ENCODE data around the gene RNF8.
"Not testable (repeated sequence)": the region's sequence is repeated elsewhere in the genome, so short reads cannot be mapped to it uniquely, and the experiment has no call there.

RNF8 gene

DNA sequence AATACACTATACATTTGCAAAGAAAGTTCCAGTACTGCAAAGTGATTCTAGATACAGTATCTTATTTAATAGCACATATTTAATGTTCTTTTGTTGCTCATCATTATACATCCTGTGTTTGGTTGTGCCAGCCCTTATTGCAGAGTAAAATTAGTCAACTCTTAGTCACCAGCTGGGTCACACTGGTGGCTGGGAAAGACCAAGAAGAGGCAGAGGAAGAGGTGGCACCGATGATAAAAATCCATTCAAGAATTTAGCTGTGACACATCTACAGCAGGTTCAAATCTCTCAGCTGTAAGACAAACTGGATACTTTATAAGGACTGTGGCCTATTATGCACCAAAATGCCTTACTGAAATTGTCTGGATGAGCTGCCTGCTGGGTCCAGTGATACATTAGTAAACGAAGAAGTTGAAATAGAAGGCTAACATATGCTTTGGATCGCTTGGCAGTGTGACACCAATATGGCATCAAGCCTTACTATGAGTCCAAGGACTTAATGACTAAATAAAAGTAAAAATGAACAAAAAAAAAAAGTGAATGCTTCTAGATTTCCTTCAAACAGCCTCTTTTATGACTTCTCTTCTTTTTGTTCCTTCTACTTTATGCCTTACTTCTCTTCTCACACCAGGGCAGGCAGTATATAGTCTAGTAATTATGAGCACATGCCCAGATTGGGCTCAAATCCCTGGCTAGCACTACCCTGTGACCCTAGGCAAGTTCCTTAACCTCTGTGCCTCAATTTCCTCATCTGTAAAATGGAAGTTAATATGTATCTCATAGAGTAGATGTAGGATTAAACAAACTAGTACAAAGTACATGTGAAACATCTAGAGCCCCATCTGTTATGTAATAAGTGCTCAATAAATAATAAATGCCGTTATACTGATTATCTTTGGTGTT lies 29.4 kb upstream of the RNF8 start:
- H3K9me3 ChIP-seq (ENCODE audit: insufficient read depth, low read length, severe bottlenecking), result no peaks in the 10 kb centered on the region
- H3K36me3 ChIP-seq (ENCODE audit: insufficient read depth, low read length), result peaks cover 46% of the 10 kb centered on the region
- no peak overlapping the region for H2AFZ ChIP-seq (ENCODE audit: low read depth, low read length)
- H3K4me2 ChIP-seq (ENCODE audit: insufficient read depth, low read length), result no peak overlapping the region
- no peak for ATAC-seq (ENCODE audit: insufficient read depth, low read depth)
- H3K79me2 ChIP-seq (ENCODE audit: insufficient read depth, low read length), result no peaks in the 10 kb centered on the region
- no peak overlapping the region for H3K27ac ChIP-seq (ENCODE audit: low read length)
- H3K4me1 ChIP-seq (ENCODE audit: insufficient read depth, low read length), result no peaks in the 10 kb centered on the region
- H3K9ac ChIP-seq (ENCODE audit: low read depth, low read length), result no peak overlapping the region
- TF ChIP-seq, protein P1, sequence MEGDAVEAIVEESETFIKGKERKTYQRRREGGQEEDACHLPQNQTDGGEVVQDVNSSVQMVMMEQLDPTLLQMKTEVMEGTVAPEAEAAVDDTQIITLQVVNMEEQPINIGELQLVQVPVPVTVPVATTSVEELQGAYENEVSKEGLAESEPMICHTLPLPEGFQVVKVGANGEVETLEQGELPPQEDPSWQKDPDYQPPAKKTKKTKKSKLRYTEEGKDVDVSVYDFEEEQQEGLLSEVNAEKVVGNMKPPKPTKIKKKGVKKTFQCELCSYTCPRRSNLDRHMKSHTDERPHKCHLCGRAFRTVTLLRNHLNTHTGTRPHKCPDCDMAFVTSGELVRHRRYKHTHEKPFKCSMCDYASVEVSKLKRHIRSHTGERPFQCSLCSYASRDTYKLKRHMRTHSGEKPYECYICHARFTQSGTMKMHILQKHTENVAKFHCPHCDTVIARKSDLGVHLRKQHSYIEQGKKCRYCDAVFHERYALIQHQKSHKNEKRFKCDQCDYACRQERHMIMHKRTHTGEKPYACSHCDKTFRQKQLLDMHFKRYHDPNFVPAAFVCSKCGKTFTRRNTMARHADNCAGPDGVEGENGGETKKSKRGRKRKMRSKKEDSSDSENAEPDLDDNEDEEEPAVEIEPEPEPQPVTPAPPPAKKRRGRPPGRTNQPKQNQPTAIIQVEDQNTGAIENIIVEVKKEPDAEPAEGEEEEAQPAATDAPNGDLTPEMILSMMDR (IDR thresholded peaks at IDR 0.05; ENCODE audit: borderline replicate concordance, extremely low read depth, low read length, poor library complexity, severe bottlenecking), result no peak
- TF ChIP-seq EZH2 (IDR thresholded peaks at IDR 0.05; ENCODE audit: borderline replicate concordance, low read depth, low read length, severe bottlenecking), result no peak
- H3K4me3 ChIP-seq (ENCODE audit: low read depth in 1 of 2, low read length in 2 of 2), result no peak overlapping the region
- DNase-seq, result no peak
- no peaks in the 10 kb centered on the region for H4K20me1 ChIP-seq (ENCODE audit: insufficient read depth, low read length)
- no peaks in the 10 kb centered on the region for H3K27me3 ChIP-seq (ENCODE audit: insufficient read depth, low read length, poor library complexity)

DNA sequence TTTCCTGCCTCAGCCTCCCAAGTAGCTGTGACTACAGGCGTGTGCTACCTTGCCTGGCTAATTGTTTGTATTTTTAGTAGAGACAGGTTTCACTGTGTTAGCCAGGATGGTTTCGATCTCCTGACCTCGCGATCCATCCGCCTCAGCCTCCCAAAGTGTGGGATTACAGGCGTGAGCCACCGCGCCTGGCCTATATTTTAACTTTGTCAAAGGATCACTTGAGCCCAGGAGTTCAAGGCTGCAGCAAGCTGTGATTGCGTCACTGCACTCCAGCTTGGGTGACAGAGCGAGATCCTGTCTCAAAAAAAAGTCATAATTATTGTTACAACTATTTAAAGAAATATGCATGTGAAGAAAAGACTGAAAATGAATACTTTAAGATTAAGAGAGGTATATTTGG lies 23.4 kb upstream of the RNF8 start:
- H3K27me3 ChIP-seq (ENCODE audit: insufficient read depth, low read length, poor library complexity); H3K9me3 ChIP-seq (ENCODE audit: insufficient read depth, low read length, severe bottlenecking); H3K9ac ChIP-seq (ENCODE audit: low read depth, low read length); DNase-seq; H4K20me1 ChIP-seq (ENCODE audit: insufficient read depth, low read length); H3K79me2 ChIP-seq (ENCODE audit: insufficient read depth, low read length); ATAC-seq (ENCODE audit: insufficient read depth, low read depth); H3K4me1 ChIP-seq (ENCODE audit: insufficient read depth, low read length); H3K4me3 ChIP-seq (ENCODE audit: low read depth in 1 of 2, low read length in 2 of 2); H3K27ac ChIP-seq (ENCODE audit: low read length); H3K4me2 ChIP-seq (ENCODE audit: insufficient read depth, low read length); H2AFZ ChIP-seq (ENCODE audit: low read depth, low read length): not testable (repeated sequence)
- peaks cover 39% of the 10 kb centered on the region for H3K36me3 ChIP-seq (ENCODE audit: insufficient read depth, low read length)

DNA sequence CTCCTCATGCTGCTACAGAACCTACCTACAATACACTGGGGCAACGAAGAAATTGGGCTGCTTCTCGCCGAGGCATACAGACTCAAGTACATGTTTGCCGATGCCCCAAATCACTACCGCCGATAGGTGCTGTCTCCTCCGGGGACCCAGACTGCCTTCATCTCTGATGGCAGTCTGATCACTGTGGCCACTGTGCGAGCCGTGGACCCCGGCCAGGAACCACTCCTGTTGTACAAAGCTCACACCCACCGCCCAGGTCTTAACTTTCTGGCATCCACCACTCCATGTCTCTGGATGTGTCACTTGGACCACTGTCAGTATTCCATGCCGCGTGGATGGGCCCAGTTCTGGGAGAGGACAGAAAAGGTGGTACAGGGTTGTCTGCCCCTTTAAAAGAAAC lies 22.7 kb upstream of the RNF8 start:
- Histone ChIP-seq H3K4me3 (ENCODE audit: low read depth in 1 of 2, low read length in 2 of 2) (no peak overlapping the region), H3K9me3 (ENCODE audit: insufficient read depth, low read length, severe bottlenecking) (no peaks in the 10 kb centered on the region), H3K27ac (ENCODE audit: low read length) (no peak overlapping the region), H3K79me2 (ENCODE audit: insufficient read depth, low read length) (no peaks in the 10 kb centered on the region), H3K4me1 (ENCODE audit: insufficient read depth, low read length) (no peaks in the 10 kb centered on the region), H3K9ac (ENCODE audit: low read depth, low read length) (no peak overlapping the region), H3K27me3 (ENCODE audit: insufficient read depth, low read length, poor library complexity) (no peaks in the 10 kb centered on the region), H3K36me3 (ENCODE audit: insufficient read depth, low read length) (peaks cover 39% of the 10 kb centered on the region), H2AFZ (ENCODE audit: low read depth, low read length) (no peak overlapping the region), H3K4me2 (ENCODE audit: insufficient read depth, low read length) (no peak overlapping the region), H4K20me1 (ENCODE audit: insufficient read depth, low read length) (0 out of 2 replicates have a peak, but pooled peaks cover 3% of the 10 kb centered on the region)
- ATAC-seq (ENCODE audit: insufficient read depth, low read depth) (no peak), DNase-seq (no peak)
- TF ChIP-seq EZH2 (IDR thresholded peaks at IDR 0.05; ENCODE audit: borderline replicate concordance, low read depth, low read length, severe bottlenecking), result no peak
- TF ChIP-seq, protein P1 (IDR thresholded peaks at IDR 0.05; ENCODE audit: borderline replicate concordance, extremely low read depth, low read length, poor library complexity, severe bottlenecking), result no peak

DNA sequence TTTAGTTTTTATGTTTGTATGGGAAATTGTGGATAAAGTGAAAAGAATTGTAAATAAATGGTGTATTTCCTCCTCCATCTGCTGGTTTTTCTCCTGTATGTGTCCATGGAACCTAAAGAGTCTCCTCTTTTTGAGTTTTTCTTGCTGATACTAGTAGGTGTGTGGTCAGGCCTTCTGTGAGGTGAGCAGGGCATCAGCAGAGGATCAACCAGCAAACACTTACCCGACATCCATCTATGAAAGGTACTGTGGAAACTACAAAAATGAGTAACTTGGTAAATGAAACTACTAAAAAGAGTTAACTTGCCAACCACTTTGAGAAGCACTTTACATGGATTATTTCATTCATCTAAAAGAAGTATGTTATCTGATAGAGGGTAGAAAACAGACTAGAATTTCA lies 20.9 kb upstream of the RNF8 start:
- Histone ChIP-seq H3K9ac (ENCODE audit: low read depth, low read length) (no peak overlapping the region), H3K27me3 (ENCODE audit: insufficient read depth, low read length, poor library complexity) (no peaks in the 10 kb centered on the region), H3K9me3 (ENCODE audit: insufficient read depth, low read length, severe bottlenecking) (no peaks in the 10 kb centered on the region), H3K4me2 (ENCODE audit: insufficient read depth, low read length) (no peak overlapping the region), H3K27ac (ENCODE audit: low read length) (no peak overlapping the region), H4K20me1 (ENCODE audit: insufficient read depth, low read length) (0 out of 2 replicates have a peak, but pooled peaks cover 3% of the 10 kb centered on the region), H2AFZ (ENCODE audit: low read depth, low read length) (no peak overlapping the region), H3K36me3 (ENCODE audit: insufficient read depth, low read length) (peaks cover 36% of the 10 kb centered on the region), H3K4me1 (ENCODE audit: insufficient read depth, low read length) (no peaks in the 10 kb centered on the region), H3K4me3 (ENCODE audit: low read depth in 1 of 2, low read length in 2 of 2) (no peak overlapping the region), H3K79me2 (ENCODE audit: insufficient read depth, low read length) (no peaks in the 10 kb centered on the region)
- ATAC-seq (ENCODE audit: insufficient read depth, low read depth), result no peak
- DNase-seq, result no peak
- TF ChIP-seq, protein P1 (IDR thresholded peaks at IDR 0.05; ENCODE audit: borderline replicate concordance, extremely low read depth, low read length, poor library complexity, severe bottlenecking), result no peak
- no peak for TF ChIP-seq EZH2 (IDR thresholded peaks at IDR 0.05; ENCODE audit: borderline replicate concordance, low read depth, low read length, severe bottlenecking)
